ENCODE measurements around the gene OR2T35. TPM values are rescaled to one million over a fixed set of nuclear protein-coding genes. Genes with fewer than 3 reads are reported as not detected.

The OR2T35 gene
- total and polyA plus RNA-seq, 9 of the 15 experiments (the other 6 are each of a cell fraction or from before 2014, with no cell fraction given) = not detected

DNA sequence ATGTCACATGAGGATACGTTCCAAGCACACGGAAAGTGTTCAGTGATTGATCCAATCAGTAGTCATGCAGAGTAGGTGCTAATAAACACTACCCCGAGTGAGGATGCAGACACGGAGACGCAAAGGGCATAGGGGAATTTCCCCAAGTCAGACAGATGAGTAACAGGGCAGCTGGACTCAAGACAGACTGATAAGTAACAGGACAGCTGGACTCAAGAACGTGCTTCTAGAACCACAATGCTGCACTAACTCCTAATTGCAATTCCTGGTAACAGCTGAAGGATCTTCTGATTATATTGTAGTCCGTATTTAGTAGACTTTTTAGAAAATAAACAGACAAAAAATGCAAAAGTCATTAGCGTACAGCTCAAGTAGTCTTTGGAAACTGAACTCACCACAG lies 45.7 kb downstream of the OR2T35 start (continued):
- TF ChIP-seq HINFP (tag; conservative IDR thresholded peaks at IDR 0.05; ENCODE audit: low read depth) (no peak), ZNF174 (CRISPR knock-in tag; IDR thresholded peaks at IDR 0.05) (no peak), PCBP2 (IDR thresholded peaks at IDR 0.05; ENCODE audit: low read depth, low read length, poor library complexity, severe bottlenecking) (no peak), ZFPM2 (CRISPR knock-in tag; IDR thresholded peaks at IDR 0.05) (no peak), EZH2 (IDR thresholded peaks at IDR 0.05; ENCODE audit: borderline replicate concordance, low read depth, low read length) (no peak), THAP7 (CRISPR knock-in tag; IDR thresholded peaks at IDR 0.05) (no peak), RUNX1 (IDR thresholded peaks at IDR 0.05; ENCODE audit: low read depth) (no peak)
- TF ChIP-seq, protein P1, sequence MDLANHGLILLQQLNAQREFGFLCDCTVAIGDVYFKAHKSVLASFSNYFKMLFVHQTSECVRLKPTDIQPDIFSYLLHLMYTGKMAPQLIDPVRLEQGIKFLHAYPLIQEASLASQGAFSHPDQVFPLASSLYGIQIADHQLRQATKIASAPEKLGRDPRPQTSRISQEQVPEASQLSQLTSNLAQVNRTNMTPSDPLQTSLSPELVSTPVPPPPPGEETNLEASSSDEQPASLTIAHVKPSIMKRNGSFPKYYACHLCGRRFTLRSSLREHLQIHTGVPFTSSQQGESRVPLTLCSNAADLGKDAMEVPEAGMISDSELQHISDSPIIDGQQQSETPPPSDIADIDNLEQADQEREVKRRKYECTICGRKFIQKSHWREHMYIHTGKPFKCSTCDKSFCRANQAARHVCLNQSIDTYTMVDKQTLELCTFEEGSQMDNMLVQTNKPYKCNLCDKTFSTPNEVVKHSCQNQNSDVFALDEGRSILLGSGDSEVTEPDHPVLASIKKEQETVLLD (IDR thresholded peaks at IDR 0.05) = no peak
